Measurements from ENCODE around the gene ZNF467.

ZNF467 gene

GRCh38 chr7:149721084-149721601 lies 52.2 kb downstream of the ZNF467 start:
- no peak for TF ChIP-seq CTCF (IDR thresholded peaks at IDR 0.05; ENCODE audit: low read depth, low read length)
- no peak overlapping the region for H3K4me3 ChIP-seq (ENCODE audit: low read depth, low read length)
- DNase-seq (ENCODE audit: low read depth, low spot score), result no peak
- in situ Hi-C loops (cut with HindIII; ENCODE audit: low sequenced_read_pairs), result no loop called here

- DNase-seq (ENCODE audit: low read depth, low spot score), result no peak
- no peak overlapping the region for H3K4me3 ChIP-seq (ENCODE audit: low read depth, low read length)
- no peak for TF ChIP-seq CTCF (IDR thresholded peaks at IDR 0.05; ENCODE audit: low read depth, low read length)
- in situ Hi-C loops (cut with HindIII; ENCODE audit: low sequenced_read_pairs), result no loop called here
Measured at GRCh38 chr7:149720372-149721083, 52.9 kb downstream of the ZNF467 start.

- in situ Hi-C loops (cut with HindIII; ENCODE audit: low sequenced_read_pairs), result no loop called here
- DNase-seq (ENCODE audit: low read depth, low spot score), result no peak
- TF ChIP-seq CTCF (IDR thresholded peaks at IDR 0.05; ENCODE audit: low read depth, low read length), result no peak
Measured at GRCh38 chr7:149719912-149720335, 53.5 kb downstream of the ZNF467 start.

GRCh38 chr7:149719050-149719899 lies 54.1 kb downstream of the ZNF467 start:
- DNase-seq (ENCODE audit: low read depth, low spot score), result peak; percentile 71
- H3K4me3 ChIP-seq (ENCODE audit: low read depth, low read length), result no peak overlapping the region
- TF ChIP-seq CTCF (IDR thresholded peaks at IDR 0.05; ENCODE audit: low read depth, low read length), result no peak
- in situ Hi-C loops (cut with HindIII; ENCODE audit: low sequenced_read_pairs), result no loop called here

More at GRCh38 chr7:149719912-149720335, 53.5 kb downstream of the ZNF467 start:
- H3K4me3 ChIP-seq (ENCODE audit: low read depth, low read length), result no peak overlapping the region

- no peak for DNase-seq (ENCODE audit: low read depth, low spot score)
- TF ChIP-seq CTCF (IDR thresholded peaks at IDR 0.05; ENCODE audit: low read depth, low read length), result no peak
- no peak overlapping the region for H3K4me3 ChIP-seq (ENCODE audit: low read depth, low read length)
- in situ Hi-C loops (cut with HindIII; ENCODE audit: low sequenced_read_pairs), result no loop called here
Measured at GRCh38 chr7:149718730-149719049, 54.7 kb downstream of the ZNF467 start.

- no peak overlapping the region for H3K4me3 ChIP-seq (ENCODE audit: low read depth, low read length)
Measured at GRCh38 chr7:149717481-149717880, 55.9 kb downstream of the ZNF467 start.

More at GRCh38 chr7:149717481-149717880, 55.9 kb downstream of the ZNF467 start:
- in situ Hi-C loops (cut with HindIII; ENCODE audit: low sequenced_read_pairs), result no loop called here
- TF ChIP-seq CTCF (IDR thresholded peaks at IDR 0.05; ENCODE audit: low read depth, low read length), result no peak
- no peak for DNase-seq (ENCODE audit: low read depth, low spot score)
